T-helper 1 cell (primary cell): ENCODE data around the gene DSCAML1.

ENCODE experiments used
- DNase-seq, 5 donors: peaks; one replicate each; pipeline ENCODE4 v3.0.0-alpha.2; 2012 to 2020

Gene DSCAML1

GRCh38 chr11:117832511-117832910 is 35.5 kb upstream of the DSCAML1 start:
- no peak for DNase-seq

- DNase-seq = no peak
Measured at GRCh38 chr11:117831661-117832415, 34.8 kb upstream of the DSCAML1 start.

DNA sequence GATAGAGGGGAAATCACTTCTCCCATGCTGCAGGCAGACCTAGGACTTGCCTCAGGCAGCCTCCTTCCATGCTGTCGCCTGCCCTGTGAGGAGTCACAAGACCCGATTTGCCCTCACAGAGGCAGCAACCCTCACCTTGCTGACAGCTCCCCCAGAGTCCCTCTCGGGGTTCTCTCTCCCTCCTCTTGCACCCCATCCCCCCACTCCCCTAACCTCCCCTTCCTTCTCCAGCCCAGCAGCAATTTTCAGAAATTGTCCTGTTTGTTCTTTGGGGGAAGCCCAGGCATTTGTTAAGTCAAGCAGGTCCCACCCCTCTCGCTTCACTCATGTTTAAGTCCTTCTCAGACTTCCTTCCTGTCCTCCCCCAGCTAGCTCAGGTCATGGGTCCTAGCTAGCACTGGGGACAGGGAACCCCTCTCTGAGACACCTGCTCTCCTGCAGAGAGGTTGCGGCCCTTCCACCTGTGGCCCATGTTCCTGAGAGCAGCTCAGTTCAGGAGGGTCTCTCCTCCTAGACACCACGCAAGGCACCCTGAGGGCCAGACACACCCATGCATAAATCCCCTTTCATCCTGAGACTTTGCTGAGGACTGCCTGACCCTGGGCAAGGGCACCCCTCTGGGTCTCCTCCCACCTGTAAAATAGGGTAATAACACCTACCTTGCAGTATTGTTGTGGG is 33.8 kb upstream of the DSCAML1 start:
- DNase-seq = no peak

- no peak for DNase-seq
Measured at GRCh38 chr11:117830072-117830471, 33.1 kb upstream of the DSCAML1 start.

GRCh38 chr11:117829369-117829725 is 32.3 kb upstream of the DSCAML1 start:
- no peak for DNase-seq

DNA sequence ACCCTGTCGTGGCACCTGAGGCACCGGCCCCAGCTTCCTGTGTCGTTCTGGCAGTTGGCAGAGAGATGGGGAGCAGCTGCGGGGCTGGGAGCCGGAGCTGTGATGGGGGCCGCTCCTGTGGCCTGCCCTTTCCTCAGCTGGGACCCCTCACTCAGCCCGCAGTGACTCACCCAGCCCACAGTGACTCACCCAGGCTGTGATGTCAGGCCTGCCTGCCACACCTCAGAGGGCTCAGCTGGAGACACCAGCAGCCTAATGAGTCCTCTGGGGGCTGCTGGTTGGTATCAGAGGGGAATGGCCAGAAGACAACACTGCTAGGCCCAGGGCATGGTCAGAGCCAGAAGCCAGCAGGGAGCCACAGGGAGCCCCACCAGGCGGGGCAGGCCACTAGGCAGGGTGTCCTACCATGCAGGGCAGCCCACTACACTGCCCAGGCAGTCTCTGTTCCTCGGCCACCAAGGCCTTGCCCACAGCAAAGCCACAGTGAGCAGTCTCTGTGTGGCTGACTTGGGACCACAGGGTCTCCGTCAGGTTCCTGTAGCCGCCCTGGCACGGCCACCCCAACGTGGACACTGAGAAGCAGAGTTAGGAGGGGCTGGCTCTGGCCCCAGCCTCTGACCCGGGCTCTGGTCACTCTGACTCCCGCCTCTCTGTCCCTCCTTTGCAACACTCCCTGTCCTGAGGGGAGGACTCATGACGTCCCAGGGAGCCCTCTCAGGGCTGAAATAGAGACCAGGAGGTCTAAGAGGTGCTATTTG is 31.8 kb upstream of the DSCAML1 start:
- DNase-seq = peak; percentile 44 to 65 (median 57)

DNA sequence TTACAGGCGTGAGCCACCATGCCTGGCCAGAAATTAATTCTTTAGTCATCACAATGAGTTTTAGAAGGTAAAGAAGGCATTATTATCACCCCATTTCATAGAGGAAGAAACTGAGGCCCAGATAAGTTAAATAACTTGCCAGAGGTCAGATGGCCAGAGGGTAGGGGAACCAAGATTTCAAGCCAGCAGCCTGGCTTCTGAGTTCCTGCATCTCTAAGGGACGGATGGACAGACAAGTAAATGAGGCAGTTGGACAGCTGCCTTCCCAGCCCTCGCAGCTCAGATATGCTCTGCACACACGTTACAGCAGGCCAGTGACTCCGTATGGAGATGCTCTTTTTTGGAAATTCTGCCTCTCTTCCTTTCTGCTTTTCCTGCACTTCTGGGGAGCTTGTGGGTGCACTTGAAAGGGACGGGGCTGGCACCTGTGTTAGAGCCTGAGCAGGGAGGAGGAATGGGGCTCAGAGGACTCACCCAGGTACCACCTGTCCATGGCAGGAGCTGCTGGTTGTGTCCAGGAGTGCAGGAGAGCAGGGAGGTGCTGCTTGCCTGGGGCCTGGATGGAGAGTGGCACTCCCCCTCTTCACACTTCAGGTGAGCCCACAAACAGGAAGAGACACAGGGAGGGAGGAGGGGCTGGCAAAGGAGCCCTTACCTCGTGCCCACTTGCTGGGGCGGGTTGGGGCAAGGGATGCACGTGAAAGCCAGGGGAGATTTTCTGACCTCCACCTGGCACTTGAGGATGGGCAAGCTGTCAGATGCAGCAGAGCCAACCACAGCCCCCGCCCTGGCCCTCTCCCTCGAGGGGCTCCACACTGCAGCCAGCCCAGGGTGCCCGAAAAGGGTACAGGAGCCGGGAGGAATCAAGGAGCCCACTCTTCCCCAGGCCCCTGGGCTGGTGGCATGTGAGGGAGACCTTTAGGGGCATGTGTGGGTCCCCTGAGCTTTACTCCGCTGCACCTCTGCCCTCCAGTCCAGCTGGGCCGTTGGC is 30.8 kb upstream of the DSCAML1 start:
- peak in 1 of 5 donors; percentile 25 for DNase-seq

GRCh38 chr11:117826832-117827231 is 29.8 kb upstream of the DSCAML1 start:
- no peak for DNase-seq

- no peak for DNase-seq
Measured at GRCh38 chr11:117826190-117826570, 29.2 kb upstream of the DSCAML1 start.

GRCh38 chr11:117825538-117826189 is 28.6 kb upstream of the DSCAML1 start:
- no peak for DNase-seq

DNA sequence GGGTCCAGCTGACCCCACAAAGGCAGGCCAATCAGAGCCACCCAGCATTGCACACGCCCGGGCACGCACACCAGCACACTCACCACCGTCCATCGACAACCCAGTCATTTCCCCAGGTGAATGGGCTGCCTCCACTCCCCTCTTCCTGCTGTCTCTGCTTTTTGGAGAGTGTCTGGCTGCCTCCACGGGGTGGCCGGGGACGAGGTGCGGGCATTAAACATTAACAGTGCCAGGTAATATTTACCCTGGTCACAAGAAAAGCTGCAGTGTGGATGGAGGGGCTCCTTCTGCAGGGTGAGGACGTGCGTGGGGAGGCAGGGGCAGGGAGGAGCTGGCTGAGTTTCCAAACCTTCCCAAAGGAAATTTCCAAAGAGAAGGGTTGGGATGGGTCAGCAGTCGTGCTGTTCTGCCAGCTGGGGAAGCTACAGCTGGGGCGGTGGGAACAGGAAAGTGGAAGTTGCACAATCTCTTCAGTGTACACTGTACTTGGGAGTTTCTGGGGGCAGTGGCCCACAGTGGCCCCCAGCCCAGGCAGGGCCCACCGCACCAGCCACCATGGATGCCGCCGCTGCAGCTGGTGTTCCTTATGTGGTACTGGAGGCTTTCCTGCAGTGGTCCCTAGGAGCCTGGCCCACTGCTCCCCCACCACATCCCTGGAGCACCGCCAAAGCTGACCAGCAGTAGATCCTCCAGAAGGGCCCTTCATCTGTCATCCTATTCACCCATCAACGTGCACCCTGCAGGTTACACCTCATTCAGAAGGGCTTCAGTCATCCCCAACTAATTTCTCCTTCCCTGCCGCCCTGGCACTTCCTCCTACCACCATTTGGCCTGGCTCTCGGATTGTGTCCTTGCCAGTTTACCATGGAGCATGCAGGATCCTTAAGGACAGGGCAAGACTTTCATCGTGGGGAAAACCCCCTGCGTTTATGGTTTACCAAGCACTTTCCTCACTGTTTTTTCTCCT is 27.8 kb upstream of the DSCAML1 start, which contains the start of gene FXYD2:
FXYD2 (minus strand) TSS at position 174 of the 967 bp plus-strand sequence; CDS start at position 108, 66 bp downstream.
- no peak for DNase-seq

- DNase-seq = no peak
Measured at GRCh38 chr11:117823946-117824420, 27.0 kb upstream of the DSCAML1 start.

DNA sequence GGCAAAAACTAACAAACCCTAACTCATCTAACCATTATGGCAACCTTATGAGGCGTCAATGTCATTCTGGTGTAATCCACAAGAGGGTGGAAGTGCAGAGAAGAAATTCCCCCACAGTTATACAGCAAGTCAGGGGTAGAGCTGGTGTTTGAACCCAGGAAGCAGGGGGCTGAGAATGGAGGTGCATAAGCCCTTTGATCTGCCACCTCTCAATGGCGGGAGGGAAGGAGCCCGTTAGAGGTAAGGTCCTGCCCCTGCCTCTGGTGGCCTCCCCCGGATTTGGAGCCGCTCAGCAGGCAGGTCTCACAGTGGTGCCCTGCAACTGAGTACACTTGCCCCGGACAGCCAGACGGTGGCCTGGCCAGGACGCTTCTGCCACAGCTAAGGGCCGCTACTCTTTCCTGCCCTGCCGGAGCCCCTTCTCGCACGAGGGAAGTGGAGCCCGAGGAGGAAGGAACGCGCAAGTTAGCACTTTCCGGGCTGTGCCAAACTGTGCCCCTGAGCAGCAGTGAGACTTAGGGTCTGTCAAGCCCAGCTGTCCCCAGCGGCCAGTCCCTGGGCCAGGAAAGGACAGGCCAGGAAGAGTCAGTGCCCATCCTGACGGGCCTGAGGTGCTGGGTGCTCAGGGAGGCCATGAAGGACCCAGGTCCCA is 26.4 kb upstream of the DSCAML1 start:
- no peak for DNase-seq

DNA sequence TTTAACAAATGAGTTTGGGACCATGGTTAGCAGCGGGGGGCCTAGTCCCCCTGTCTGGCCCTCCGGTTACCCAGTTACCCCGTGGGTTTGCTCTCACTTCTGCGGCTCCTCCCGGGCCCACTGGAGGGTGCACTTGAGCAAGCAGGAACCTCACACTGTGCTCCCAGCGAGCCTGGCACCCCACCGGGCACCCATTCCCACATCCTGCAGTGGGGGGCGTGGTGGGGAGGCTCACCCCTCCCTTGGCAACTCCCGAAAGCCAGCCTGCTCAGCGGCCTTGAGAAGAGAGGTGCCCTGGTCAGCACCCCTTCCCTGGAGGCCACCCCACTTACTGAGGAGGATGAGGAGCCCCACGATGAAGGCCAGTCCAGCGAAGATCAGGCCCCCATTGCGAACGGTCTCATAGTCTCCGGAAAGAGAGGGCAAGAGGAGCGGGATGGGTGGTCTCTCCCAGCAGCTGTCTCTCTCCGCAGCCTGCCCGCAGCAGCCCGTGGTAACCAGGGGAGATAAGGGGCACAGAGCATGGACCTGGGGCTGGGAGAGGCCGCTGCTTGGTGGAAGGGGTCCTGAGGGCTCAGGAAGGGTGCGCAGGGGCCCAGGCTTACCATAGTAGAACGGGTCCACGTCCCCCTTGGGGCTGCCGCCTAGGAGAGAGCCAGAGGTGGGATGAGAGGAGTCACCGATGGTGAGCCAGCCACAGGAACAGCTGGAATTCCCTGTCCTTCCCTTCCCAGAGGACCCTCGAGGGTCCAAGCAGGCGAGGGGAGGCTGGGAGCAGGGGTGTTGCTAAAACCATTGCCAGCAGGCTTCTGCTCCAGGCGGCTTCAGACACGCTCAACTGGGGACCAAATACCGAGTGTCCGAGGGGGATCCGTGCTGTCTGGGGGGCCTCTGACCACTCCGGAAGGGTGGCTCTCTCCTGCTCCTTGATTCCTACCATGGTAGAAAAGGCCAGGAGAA is 25.3 kb upstream of the DSCAML1 start:
- peak in 1 of 5 donors; percentile 34 for DNase-seq

DNA sequence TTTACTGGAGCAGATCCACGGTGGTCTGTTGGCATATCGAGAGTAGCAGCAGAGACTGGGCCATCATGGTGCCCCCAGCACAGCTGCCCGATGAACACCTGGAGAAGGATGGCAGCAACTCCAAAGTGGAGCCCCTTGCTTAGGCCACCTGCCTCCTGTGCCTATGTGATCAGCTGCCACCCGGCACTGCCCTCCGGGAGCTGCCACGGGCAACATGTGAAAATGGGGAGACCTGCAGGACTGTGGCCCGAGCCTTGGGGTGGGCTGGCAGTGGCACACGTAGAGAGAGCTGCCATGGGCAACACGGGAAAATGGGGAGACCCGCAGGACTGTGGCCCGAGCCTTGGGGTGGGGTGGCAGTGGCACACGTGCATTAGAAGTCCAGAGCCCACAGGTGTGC is 24.4 kb upstream of the DSCAML1 start:
- DNase-seq = no peak

GRCh38 chr11:117820516-117820915 is 23.5 kb upstream of the DSCAML1 start:
- DNase-seq = no peak

DNA sequence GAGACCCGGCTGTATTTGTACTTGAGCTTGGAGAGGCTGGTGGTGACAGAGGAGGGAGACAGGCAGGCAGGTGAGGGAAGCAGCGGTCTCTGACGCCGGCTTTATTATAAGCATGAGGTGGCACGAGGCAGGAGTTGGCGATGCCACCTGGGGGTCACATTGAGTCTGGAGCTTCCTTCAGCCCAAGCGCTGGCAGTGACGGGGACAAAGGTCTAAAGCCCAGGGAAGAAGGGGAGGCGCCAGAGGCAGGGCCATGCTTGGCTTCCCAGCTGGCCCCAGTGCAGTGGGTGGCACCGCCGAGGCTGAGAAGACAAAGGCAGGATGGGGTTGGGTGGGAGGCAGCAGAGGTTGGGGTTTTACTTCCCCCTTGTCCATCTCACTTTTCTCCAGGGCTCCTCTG is 23.1 kb upstream of the DSCAML1 start:
- DNase-seq = no peak
